GM18868 (cell line): Measurements from ENCODE around the gene FUCA1.
"Not testable (repeated sequence)": the region's sequence is repeated elsewhere in the genome, so short reads cannot be mapped to it uniquely, and the experiment has no call there.

ENCODE experiments used
- ATAC-seq: cut with Tn5 transposase; IDR thresholded peaks from one replicate; pipeline ENCODE4 v1.9.1; 2021; ENCODE audit warnings: mild to moderate bottlenecking, moderate library complexity; ENCODE audit not compliant: unreplicated experiment

The FUCA1 gene

DNA sequence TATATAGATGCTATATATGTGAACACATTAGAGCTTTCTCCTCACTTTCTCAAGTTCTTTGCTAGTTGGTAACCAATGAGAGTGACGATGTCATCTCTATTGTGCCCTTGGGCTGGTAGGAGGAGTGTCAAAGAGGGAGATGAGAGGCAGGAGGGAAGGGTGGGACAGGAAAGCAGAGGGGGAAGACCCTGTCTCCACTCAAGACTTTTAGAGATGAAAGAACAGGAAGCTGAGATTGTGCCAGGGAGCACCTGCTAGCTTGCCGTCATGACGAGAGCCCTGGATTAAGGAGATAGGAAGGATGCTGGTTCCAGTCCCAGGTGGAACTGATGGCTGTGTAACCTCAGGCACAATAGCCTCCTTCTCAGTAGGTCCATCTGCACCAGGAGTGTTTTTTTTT, 28.4 kb upstream of the FUCA1 start:
- ATAC-seq: no peak

- no peak for ATAC-seq
Measured at GRCh38 chr1:23895993-23896392, 27.9 kb upstream of the FUCA1 start.

- no peak for ATAC-seq
Measured at GRCh38 chr1:23895082-23895481, 27.0 kb upstream of the FUCA1 start.

DNA sequence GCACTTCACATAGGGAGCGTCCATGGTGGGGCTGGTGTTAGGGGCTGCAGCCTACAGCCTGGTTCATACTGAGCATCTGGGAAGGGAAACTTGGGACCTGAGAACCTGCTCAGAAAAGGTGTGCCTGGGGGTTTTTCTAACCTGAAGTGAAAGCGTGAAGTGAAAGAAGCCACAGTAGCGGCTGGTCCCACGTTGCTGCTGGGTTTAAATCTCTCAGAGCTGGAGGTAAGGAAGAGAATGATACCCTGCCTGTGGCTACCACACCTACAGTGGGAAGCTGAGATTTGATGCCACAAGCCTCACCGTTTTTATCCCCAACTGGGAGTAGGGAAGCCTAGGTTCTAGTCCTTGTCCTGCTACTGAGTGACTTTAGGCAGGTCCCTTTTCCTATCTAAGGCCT, 21.0 kb upstream of the FUCA1 start:
- peak; percentile 57 for ATAC-seq

DNA sequence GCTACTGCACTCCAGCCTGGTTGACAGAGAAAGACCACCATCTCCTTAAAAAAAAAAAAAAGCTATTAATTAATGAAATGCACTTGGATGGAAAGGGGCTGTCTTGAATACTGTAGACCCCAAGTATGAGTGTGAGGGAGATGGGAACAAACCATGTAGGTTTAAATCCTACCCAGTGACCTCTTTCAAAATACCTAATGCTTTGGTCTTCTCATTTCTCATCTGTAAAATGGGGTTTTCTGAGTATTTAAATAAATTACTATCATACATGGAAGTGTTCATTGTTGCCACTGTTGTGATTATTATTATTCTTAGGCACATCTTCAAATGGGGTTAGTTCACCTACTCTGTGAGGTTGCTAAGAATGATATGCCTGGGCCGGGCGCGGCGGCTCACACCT, 17.1 kb upstream of the FUCA1 start:
- no peak for ATAC-seq

DNA sequence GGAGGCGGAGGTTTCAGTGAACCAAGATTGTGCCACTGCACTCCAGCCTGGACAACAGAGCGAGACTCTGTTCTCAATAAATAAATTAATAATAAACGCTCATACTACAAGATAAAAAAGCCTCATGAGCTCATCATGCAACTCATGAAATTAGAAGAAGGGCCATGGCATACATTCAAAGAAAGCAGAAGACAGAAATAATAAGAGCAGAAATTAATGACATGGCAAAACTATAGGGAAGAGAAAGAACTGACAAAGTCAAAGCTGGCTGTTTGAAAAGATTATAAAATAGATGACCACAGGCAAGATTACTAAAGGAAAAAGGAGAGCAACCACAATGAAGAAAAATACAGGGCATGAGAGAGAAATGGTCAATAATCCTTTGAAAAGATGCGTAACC, 14.7 kb upstream of the FUCA1 start:
- ATAC-seq: no peak

DNA sequence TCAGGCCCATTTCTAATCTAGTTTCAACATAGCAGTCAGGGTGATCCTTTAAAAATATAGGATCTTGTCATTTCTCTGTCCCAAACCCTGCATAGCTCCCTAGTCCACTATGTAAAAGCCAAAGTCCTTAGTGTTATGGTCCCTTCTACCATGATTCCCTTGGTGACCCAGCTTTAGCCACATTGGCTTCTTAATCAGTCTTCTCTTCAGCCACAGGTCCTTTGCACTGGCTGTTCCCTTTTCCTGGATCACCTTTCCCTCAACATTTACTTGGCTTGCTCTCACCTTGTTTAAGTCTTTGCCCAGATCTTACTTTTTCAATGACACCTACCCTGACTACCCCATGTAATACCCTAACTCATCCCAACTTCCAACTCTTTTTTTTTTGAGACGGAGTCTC, 11.7 kb upstream of the FUCA1 start:
- ATAC-seq: no peak

DNA sequence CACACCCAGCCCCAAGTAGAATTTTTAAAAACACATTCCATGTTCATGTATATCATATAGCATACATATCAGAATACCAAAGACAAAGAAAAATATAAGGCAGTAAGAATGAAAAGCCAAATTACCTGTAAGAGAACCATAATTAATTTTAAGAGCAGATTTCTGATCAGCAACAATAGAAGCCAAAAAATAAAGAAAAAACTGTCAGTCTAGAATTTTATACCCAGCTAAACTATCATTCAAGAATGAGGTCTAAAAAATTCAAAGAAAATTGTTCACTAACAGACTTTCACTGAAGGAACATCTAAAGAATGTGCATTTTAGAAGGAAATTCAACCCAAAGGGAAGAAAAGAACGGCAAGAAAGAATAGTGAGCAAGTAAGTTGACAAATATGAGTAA, 10.6 kb upstream of the FUCA1 start:
- ATAC-seq: no peak

DNA sequence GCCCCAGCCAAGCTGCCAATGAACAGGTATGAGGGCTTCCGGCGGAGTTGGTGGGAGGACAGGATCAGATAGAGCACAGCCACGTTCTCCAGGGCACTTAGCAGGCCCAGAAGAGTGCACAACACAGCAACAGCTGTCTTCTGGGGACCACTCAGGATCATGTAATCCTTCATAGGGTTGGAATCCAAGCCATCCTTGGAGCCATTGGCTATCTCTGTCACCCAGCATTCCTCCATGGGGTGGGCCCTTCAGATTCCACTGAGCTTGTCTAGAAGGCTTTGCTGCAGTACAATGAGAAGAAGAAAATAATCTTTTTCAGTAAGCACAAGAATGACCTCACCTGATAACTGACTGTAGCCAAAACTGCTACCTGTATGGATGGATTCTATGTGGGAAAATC, 7.3 kb upstream of the FUCA1 start:
- ATAC-seq: no peak

DNA sequence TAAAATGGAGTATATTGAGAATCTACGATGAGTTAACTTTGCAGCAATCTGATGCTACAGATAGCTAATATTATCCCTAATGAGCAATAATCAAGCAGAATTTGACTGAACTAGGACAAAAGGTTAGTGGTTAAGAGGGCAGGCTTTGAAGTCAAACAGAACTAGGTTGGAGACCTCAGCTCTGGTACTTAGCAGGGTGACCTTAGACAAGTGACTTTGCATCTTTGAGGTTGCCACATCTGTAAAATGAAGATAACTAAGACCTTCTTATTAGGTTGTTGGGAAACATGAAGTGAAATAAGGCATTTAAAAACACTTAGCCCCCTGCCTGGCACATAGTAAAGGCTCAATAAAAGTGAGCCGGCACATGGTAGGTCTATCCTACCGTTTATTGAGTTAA, 4.3 kb upstream of the FUCA1 start:
- no peak for ATAC-seq

DNA sequence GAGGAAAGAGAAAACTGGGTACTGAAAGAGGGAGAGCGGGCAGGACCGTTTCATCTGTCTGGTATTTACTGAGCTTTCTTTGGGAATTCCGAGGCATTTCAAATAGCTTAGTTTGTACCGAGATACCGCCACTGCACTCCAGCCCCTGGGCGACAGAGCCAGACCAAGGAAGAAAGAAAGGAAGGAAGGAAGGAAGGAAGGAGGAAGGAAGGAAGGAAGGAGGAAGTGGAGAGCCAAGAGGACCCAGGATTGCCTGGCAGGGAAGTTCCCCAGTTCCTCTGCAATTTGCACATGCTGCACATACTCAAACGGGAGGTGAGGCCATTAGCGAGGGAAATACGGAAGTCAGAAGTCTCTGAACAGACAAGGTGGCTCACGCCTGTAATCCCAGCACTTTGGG, 961 bp upstream of the FUCA1 start:
- no peak for ATAC-seq

GRCh38 chr1:23868557-23869016, 497 bp upstream of the FUCA1 start:
- ATAC-seq: no peak

GRCh38 chr1:23867542-23867894, 572 bp downstream of the FUCA1 start:
- ATAC-seq: no peak

DNA sequence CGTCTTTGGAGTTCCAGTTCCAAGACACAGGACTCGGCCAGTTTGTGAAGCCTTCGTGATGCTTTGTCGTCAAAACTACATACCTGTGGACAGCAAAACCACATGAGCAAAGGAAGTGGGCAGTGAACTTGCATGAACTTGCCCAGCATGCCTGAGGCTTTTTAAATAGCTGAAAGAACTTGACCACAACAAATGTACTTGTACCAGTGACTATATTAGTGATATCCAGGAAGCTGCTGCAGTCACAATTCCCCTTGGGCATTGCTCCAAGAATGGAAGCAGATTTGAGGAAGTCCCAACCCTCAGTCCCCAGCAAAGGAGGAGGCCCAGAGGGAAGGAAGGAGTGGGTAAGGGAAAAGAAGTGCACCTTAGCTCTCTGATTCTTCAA, 2.6 kb downstream of the FUCA1 start:
- ATAC-seq: no peak

DNA sequence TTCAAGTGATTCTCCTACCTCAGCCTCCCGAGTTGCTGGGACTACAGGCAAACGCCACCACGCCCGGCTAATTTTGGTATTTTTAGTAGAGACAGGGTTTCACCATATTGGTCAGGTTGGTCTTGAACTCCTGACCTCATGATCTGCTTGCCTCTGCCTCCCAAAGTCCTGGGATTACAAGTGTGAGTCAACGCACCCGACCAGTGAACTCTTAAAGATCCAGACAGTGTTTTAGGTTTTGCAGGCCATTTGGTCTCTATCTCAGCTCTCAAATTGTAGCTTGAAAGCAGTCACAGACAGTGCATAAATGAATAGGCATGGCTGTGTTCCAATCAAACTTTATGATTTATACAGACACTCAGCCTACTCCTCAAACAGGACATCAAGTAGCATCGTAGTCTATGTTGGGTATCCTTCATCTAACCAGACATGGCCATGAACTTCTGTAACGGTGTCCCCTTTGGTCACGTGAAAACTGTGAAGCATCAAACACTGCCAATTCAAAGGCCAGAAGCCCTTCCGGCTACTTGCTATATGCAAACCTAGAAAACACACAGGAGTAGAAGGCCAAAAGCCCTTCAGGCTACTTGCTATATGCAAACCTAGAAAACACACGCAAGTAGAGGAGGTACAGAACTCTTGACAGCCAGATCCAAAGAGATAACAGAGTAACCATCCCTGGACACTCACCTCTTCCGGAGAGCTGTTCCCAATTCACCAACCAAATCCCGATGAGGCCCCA, 3.1 kb downstream of the FUCA1 start:
- ATAC-seq: no peak

GRCh38 chr1:23862640-23863039, 5.5 kb downstream of the FUCA1 start:
- no peak for ATAC-seq

- no peak for ATAC-seq
Measured at GRCh38 chr1:23854568-23854967, 13.5 kb downstream of the FUCA1 start.

DNA sequence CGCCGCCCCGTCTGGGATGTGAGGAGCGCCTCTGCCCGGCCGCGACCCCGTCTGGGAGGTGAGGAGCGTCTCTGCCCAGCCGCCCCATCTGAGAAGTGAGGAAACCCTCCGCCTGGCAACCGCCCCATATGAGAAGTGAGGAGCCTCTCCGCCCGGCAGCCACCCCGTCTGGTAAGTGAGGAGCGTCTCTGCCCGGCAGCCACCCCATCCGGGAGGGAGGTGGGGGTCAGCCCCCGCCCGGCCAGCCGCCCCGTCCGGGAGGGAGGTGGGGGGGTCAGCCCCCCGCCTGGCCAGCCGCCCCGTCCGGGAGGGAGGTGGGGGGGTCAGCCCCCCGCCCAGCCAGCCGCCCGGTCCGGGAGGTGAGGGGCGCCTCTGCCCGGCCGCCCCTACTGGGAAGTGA, 15.0 kb downstream of the FUCA1 start:
- ATAC-seq: not testable (repeated sequence)

DNA sequence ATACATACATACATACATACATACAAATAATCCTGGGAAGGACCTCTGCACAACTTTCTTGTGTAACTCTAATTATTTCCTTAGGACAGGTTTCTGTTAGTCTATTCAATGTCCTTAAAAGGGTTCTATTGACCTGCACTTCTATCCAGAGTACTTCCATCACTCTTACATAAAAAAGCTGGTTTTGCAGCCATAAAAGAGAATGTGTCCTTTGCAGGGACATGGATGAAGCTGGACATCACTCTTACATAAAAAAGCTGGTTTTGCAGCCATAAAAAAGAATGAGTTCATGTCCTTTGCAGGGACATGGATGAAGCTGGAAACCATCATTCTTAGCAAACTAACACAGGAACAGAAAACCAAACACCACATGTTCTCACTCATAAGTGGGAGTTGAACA, 16.7 kb downstream of the FUCA1 start:
- ATAC-seq: not testable (repeated sequence)

- ATAC-seq: no peak
Measured at GRCh38 chr1:23848673-23849616, 19.1 kb downstream of the FUCA1 start.

- not testable (repeated sequence) for ATAC-seq
Measured at GRCh38 chr1:23847482-23848095, 20.5 kb downstream of the FUCA1 start.

- ATAC-seq: no peak
Measured at GRCh38 chr1:23845163-23845562, 22.9 kb downstream of the FUCA1 start.
